Choroid plexus epithelial cell (primary cell): ENCODE results near the gene LBH.

Experiments
- DNase-seq: peaks from one replicate; pipeline ENCODE4 v3.0.0-alpha.2; 2010; ENCODE audit warnings: low read depth
- H3K4me3 ChIP-seq: 2 replicates; pipeline ENCODE4 v1.5.1; 2011; ENCODE audit warnings: low read depth, mild to moderate bottlenecking, control low read depth, low read length, moderate library complexity
- CTCF ChIP-seq: conservative IDR thresholded peaks from 2 replicates; pipeline ENCODE4 v1.5.1; 2011; ENCODE audit warnings: low read depth, mild to moderate bottlenecking, control low read depth, inconsistent platforms, low read length, moderate library complexity

LBH gene

GRCh38 chr2:30192314-30192713 is 39.0 kb upstream of the LBH start:
- no peak overlapping the region for H3K4me3 ChIP-seq
- no peak for TF ChIP-seq CTCF
- DNase-seq = no peak

GRCh38 chr2:30193104-30193681 is 38.1 kb upstream of the LBH start:
- no peak overlapping the region for H3K4me3 ChIP-seq
- TF ChIP-seq CTCF = no peak
- DNase-seq = no peak

- no peak overlapping the region for H3K4me3 ChIP-seq
- TF ChIP-seq CTCF = no peak
- DNase-seq = no peak
Observed at GRCh38 chr2:30194421-30194820, 36.9 kb upstream of the LBH start.

- no peak for TF ChIP-seq CTCF
- H3K4me3 ChIP-seq = no peak overlapping the region
- no peak for DNase-seq
Observed at GRCh38 chr2:30195016-30195415, 36.3 kb upstream of the LBH start.

- no peak for DNase-seq
- H3K4me3 ChIP-seq = no peak overlapping the region
- no peak for TF ChIP-seq CTCF
Observed at GRCh38 chr2:30197570-30198192, 33.7 kb upstream of the LBH start.

- H3K4me3 ChIP-seq = no peak overlapping the region
- no peak for TF ChIP-seq CTCF
- DNase-seq = no peak
Observed at GRCh38 chr2:30201990-30202389, 29.3 kb upstream of the LBH start.

- H3K4me3 ChIP-seq = no peak overlapping the region
- TF ChIP-seq CTCF = no peak
- DNase-seq = no peak
Observed at GRCh38 chr2:30203156-30203555, 28.2 kb upstream of the LBH start.
